WTC11 (cell line): ENCODE measurements around the gene NLRP6.
"Not testable (repeated sequence)": the region's sequence is repeated elsewhere in the genome, so short reads cannot be mapped to it uniquely, and the experiment has no call there.

Experiments
- CTCF ChIP-seq: fragments of 200-600 bp; IDR thresholded peaks from 2 replicates; pipeline ENCODE4 v1.8.0; 2022; ENCODE audit warnings: antibody characterized with exemption
- EMX1 ChIP-seq: fragments of 250-450 bp; sonication (Bioruptor Pico); IDR thresholded peaks from 2 replicates; pipeline ENCODE4 v1.8.0; 2021; ENCODE audit warnings: mild to moderate bottlenecking
- MAX ChIP-seq: sonication (generic); formaldehyde crosslinking; IDR thresholded peaks from 2 replicates; pipeline ENCODE4 v1.8.0; 2022; ENCODE audit warnings: mild to moderate bottlenecking, missing genetic modification reagents
- SP1 ChIP-seq: sonication (generic); formaldehyde crosslinking; conservative IDR thresholded peaks from 2 replicates; pipeline ENCODE4 v1.8.1; 2022; ENCODE audit warnings: missing genetic modification reagents
- TP53 ChIP-seq: sonication (generic); formaldehyde crosslinking; IDR thresholded peaks from 2 replicates; pipeline ENCODE4 v1.8.1; 2023; ENCODE audit warnings: mild to moderate bottlenecking, missing genetic modification reagents
- ZNF263 ChIP-seq: sonication (generic); formaldehyde crosslinking; IDR thresholded peaks from 2 replicates; pipeline ENCODE4 v1.8.1; 2022; ENCODE audit warnings: low read depth, mild to moderate bottlenecking, moderate library complexity, missing genetic modification reagents
- ZNF416 ChIP-seq: fragments of 250-450 bp; sonication (Bioruptor Pico); IDR thresholded peaks from 2 replicates; pipeline ENCODE4 v1.9.0; 2021; ENCODE audit warnings: mild to moderate bottlenecking, inconsistent platforms
- ZNF423 ChIP-seq: fragments of 250-450 bp; sonication (Bioruptor Pico); IDR thresholded peaks from 2 replicates; pipeline ENCODE4 v2.1.2; 2022; ENCODE audit warnings: mild to moderate bottlenecking, moderate library complexity

GRCh38 chr11:314554-314875 lies 36.3 kb downstream of the NLRP6 start:
- TF ChIP-seq CTCF; ZNF263 (CRISPR knock-in tag); EMX1 (CRISPR knock-in tag); SP1; ZNF423 (CRISPR knock-in tag); TP53; ZNF416 (CRISPR knock-in tag); MAX (CRISPR knock-in tag): not testable (repeated sequence)
